ENCODE results near the gene GRM4.

Gene GRM4

DNA sequence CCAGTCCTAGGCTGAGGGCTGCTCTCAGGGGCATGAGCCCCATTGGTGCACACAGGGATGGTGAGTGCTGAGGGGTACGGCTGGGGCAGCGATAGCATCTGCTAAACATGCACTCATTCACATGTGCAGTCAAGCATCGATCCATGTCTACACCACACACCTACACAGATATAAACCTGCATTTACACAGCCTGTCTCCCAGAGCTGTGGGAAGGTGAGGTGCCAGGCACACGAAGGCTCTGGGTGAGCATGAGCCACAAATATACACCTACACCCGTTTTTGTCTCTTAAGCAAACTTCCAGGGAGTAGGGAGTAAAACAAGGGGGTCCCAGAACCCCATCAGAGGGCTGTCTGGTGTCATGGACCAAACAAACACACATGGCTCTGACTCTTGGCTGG is 99.3 kb downstream of the GRM4 start:
- H3K9me3 ChIP-seq (ENCODE audit: low read length) = no peaks in the 10 kb centered on the region
- H3K36me3 ChIP-seq (ENCODE audit: insufficient read depth, low read length) = no peaks in the 10 kb centered on the region
- H3K27ac ChIP-seq (ENCODE audit: low read depth, low read length, poor library complexity, severe bottlenecking) = no peak overlapping the region
- no peaks in the 10 kb centered on the region for H3F3A ChIP-seq (ENCODE audit: insufficient read depth, low read length)
- no peak overlapping the region for H2AFZ ChIP-seq (ENCODE audit: low read length)
- TF ChIP-seq CTCF (IDR thresholded peaks at IDR 0.05; ENCODE audit: low read length) = no peak
- no peak for TF ChIP-seq EZH2 (IDR thresholded peaks at IDR 0.05; ENCODE audit: borderline replicate concordance, low read length)
- no peaks in the 10 kb centered on the region for H4K20me1 ChIP-seq (ENCODE audit: insufficient read depth, low read length)
- no peaks in the 10 kb centered on the region for H3K9me2 ChIP-seq (ENCODE audit: low read depth, low read length)
- no peak overlapping the region for H3K4me2 ChIP-seq (ENCODE audit: low read length)
- 0 out of 2 replicates have a peak, but pooled peaks cover 3% of the 10 kb centered on the region for H3K27me3 ChIP-seq (ENCODE audit: insufficient read depth, low read length)
- no peak overlapping the region for H3K9ac ChIP-seq (ENCODE audit: low read length)
- H3K4me3 ChIP-seq (ENCODE audit: low read depth, low read length, poor library complexity, severe bottlenecking) = no peak overlapping the region
- H3K4me1 ChIP-seq (ENCODE audit: insufficient read depth, low read length, severe bottlenecking) = no peaks in the 10 kb centered on the region
- H3K79me2 ChIP-seq (ENCODE audit: insufficient read depth, low read length) = no peaks in the 10 kb centered on the region

DNA sequence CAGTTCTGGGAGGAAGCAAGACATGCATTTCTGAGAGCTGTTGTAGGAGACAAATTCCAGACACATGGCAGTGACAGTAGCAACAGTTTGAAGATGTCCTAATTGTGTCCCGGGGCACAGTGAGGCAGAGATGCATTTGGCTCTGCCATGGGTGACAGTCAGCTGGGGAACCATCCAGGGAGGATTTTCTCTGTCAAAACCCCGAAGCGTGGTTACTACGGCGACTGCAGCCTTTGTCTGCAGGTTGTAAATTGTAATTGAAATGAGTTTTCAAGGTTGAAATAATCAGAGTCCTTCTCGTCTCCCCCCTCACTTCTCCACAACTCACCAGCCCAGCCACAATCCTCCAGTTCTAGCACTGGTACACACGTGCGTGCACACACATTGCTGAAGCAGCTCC is 100.1 kb downstream of the GRM4 start:
- Histone ChIP-seq H3K9me3 (ENCODE audit: low read length) (no peaks in the 10 kb centered on the region), H3K4me3 (ENCODE audit: low read depth, low read length, poor library complexity, severe bottlenecking) (no peak overlapping the region), H3K36me3 (ENCODE audit: insufficient read depth, low read length) (no peaks in the 10 kb centered on the region), H3K79me2 (ENCODE audit: insufficient read depth, low read length) (no peaks in the 10 kb centered on the region), H3K4me2 (ENCODE audit: low read length) (no peak overlapping the region), H3K27me3 (ENCODE audit: insufficient read depth, low read length) (0 out of 2 replicates have a peak, but pooled peaks cover 3% of the 10 kb centered on the region), H3K9me2 (ENCODE audit: low read depth, low read length) (no peaks in the 10 kb centered on the region), H4K20me1 (ENCODE audit: insufficient read depth, low read length) (no peaks in the 10 kb centered on the region), H2AFZ (ENCODE audit: low read length) (no peak overlapping the region), H3K4me1 (ENCODE audit: insufficient read depth, low read length, severe bottlenecking) (no peaks in the 10 kb centered on the region), H3F3A (ENCODE audit: insufficient read depth, low read length) (no peaks in the 10 kb centered on the region), H3K9ac (ENCODE audit: low read length) (no peak overlapping the region), H3K27ac (ENCODE audit: low read depth, low read length, poor library complexity, severe bottlenecking) (no peak overlapping the region)
- TF ChIP-seq EZH2 (IDR thresholded peaks at IDR 0.05; ENCODE audit: borderline replicate concordance, low read length) (no peak), CTCF (IDR thresholded peaks at IDR 0.05; ENCODE audit: low read length) (no peak)

DNA sequence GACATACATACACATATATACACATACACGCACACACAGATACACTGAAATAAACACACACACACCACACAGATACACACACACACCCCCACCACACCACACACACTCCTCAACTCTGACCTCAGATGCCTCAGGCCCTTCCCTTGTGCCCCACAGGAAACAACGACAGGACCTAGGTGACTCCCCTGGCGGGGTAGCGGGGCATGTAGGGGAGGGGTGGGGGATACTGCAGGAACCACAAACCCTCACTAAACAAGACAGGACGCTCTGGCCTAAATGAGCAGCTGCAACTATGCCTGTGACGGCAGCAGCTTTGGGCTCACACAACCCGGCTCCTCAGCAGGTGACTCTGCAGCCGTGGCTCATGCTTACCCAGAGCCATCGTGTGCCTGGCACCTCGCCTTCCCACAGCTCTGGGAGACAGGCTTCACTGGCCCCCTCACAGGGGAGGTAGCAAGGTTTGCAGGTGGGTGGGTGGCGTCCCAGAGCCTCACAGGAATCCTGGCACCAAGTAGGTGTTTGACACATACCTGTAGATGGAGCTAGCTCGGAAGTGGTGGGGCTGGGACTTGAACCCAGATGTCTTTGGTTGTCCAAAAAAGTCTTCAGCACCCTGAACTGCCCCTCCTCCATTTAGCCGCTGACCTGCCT is 100.8 kb downstream of the GRM4 start:
- Histone ChIP-seq H3K4me1 (ENCODE audit: insufficient read depth, low read length, severe bottlenecking) (no peaks in the 10 kb centered on the region), H3F3A (ENCODE audit: insufficient read depth, low read length) (no peaks in the 10 kb centered on the region), H3K9me2 (ENCODE audit: low read depth, low read length) (no peaks in the 10 kb centered on the region), H3K4me2 (ENCODE audit: low read length) (no peak overlapping the region), H4K20me1 (ENCODE audit: insufficient read depth, low read length) (no peaks in the 10 kb centered on the region), H2AFZ (ENCODE audit: low read length) (no peak overlapping the region), H3K4me3 (ENCODE audit: low read depth, low read length, poor library complexity, severe bottlenecking) (no peak overlapping the region), H3K9me3 (ENCODE audit: low read length) (no peaks in the 10 kb centered on the region), H3K27me3 (ENCODE audit: insufficient read depth, low read length) (0 out of 2 replicates have a peak, but pooled peaks cover 3% of the 10 kb centered on the region), H3K9ac (ENCODE audit: low read length) (no peak overlapping the region), H3K36me3 (ENCODE audit: insufficient read depth, low read length) (no peaks in the 10 kb centered on the region), H3K27ac (ENCODE audit: low read depth, low read length, poor library complexity, severe bottlenecking) (no peak overlapping the region), H3K79me2 (ENCODE audit: insufficient read depth, low read length) (no peaks in the 10 kb centered on the region)
- TF ChIP-seq EZH2 (IDR thresholded peaks at IDR 0.05; ENCODE audit: borderline replicate concordance, low read length) = no peak
- TF ChIP-seq CTCF (IDR thresholded peaks at IDR 0.05; ENCODE audit: low read length) = no peak

Measured in OCI-LY1 (cell line).